ACC112 (cell line): ENCODE measurements around the gene KLF2.
A peak's percentile ranks its signal among the peaks of the same experiment; 100 is the strongest.

Experiments used
- H2AFZ ChIP-seq: fragments of 200-600 bp; sonication (generic); one replicate; pipeline ENCODE4 v1.6.0; 2017; ENCODE audit warnings: antibody characterized with exemption, low read length; ENCODE audit not compliant: unreplicated experiment
- H3K27ac ChIP-seq: fragments of 200-600 bp; sonication (generic); 2 replicates; pipeline ENCODE4 v1.5.1; 2014; ENCODE audit warnings: low read depth, mild to moderate bottlenecking, antibody characterized with exemption, low read length, moderate library complexity
- H3K27me3 ChIP-seq: fragments of 200-600 bp; sonication (generic); 2 replicates; pipeline ENCODE4 v1.6.1; 2014; ENCODE audit warnings: mild to moderate bottlenecking, antibody characterized with exemption, low read length, moderate library complexity, mixed read lengths; ENCODE audit not compliant: insufficient read depth
- H3K36me3 ChIP-seq: fragments of 200-600 bp; sonication (generic); 2 replicates; pipeline ENCODE4 v1.6.1; 2016; ENCODE audit warnings: mild to moderate bottlenecking, antibody characterized with exemption, low read length, moderate library complexity, mixed read lengths; ENCODE audit not compliant: insufficient read depth
- H3K4me1 ChIP-seq: fragments of 200-600 bp; sonication (generic); one replicate; pipeline ENCODE4 v1.6.1; 2016; ENCODE audit warnings: low read length, mixed read lengths; ENCODE audit not compliant: insufficient read depth, unreplicated experiment, control insufficient read depth
- H3K4me3 ChIP-seq: fragments of 200-600 bp; sonication (generic); 2 replicates; pipeline ENCODE4 v1.5.1; 2014; ENCODE audit warnings: mild to moderate bottlenecking, low read depth, low read length
- H3K79me2 ChIP-seq: fragments of 200-600 bp; sonication (generic); one replicate; pipeline ENCODE4 v1.6.0; 2016; ENCODE audit warnings: low read length; ENCODE audit not compliant: control insufficient read depth, unreplicated experiment, insufficient read depth

KLF2 gene

GRCh38 chr19:16308081-16308480 lies 16.5 kb upstream of the KLF2 start:
- H3K36me3 ChIP-seq, result no peaks in the 10 kb centered on the region
- H2AFZ ChIP-seq, result no peak overlapping the region
- H3K27me3 ChIP-seq, result no peaks in the 10 kb centered on the region
- no peaks in the 10 kb centered on the region for H3K79me2 ChIP-seq
- H3K4me3 ChIP-seq, result no peak overlapping the region
- H3K27ac ChIP-seq, result no peak overlapping the region
- H3K4me1 ChIP-seq, result peaks cover under 1% of the 10 kb centered on the region

GRCh38 chr19:16309643-16310042 lies 15.0 kb upstream of the KLF2 start:
- H3K27me3 ChIP-seq, result no peaks in the 10 kb centered on the region
- no peak overlapping the region for H3K27ac ChIP-seq

GRCh38 chr19:16315825-16316505 lies 8.7 kb upstream of the KLF2 start:
- Histone ChIP-seq H3K36me3 (no peaks in the 10 kb centered on the region), H3K27me3 (no peaks in the 10 kb centered on the region), H3K27ac (peak overlapping the region; percentile 73), H3K79me2 (no peaks in the 10 kb centered on the region), H3K4me3 (no peak overlapping the region), H3K4me1 (peaks cover 17% of the 10 kb centered on the region), H2AFZ (no peak overlapping the region)

More at GRCh38 chr19:16309643-16310042, 15.0 kb upstream of the KLF2 start:
- no peaks in the 10 kb centered on the region for H3K36me3 ChIP-seq
- H3K4me1 ChIP-seq, result peaks cover 4% of the 10 kb centered on the region
- H2AFZ ChIP-seq, result no peak overlapping the region
- H3K79me2 ChIP-seq, result no peaks in the 10 kb centered on the region
- no peak overlapping the region for H3K4me3 ChIP-seq

- Histone ChIP-seq H3K4me1 (peaks cover 17% of the 10 kb centered on the region), H3K27ac (peak overlapping the region; percentile 73), H3K27me3 (no peaks in the 10 kb centered on the region), H3K4me3 (no peak overlapping the region), H3K79me2 (no peaks in the 10 kb centered on the region), H2AFZ (no peak overlapping the region), H3K36me3 (no peaks in the 10 kb centered on the region)
Observed at GRCh38 chr19:16316506-16316882, 8.1 kb upstream of the KLF2 start.

GRCh38 chr19:16319481-16319880 lies 5.1 kb upstream of the KLF2 start:
- H3K79me2 ChIP-seq, result no peaks in the 10 kb centered on the region
- peaks cover 14% of the 10 kb centered on the region for H3K4me1 ChIP-seq
- H3K27me3 ChIP-seq, result no peaks in the 10 kb centered on the region
- no peak overlapping the region for H3K4me3 ChIP-seq
- H2AFZ ChIP-seq, result no peak overlapping the region
- H3K27ac ChIP-seq, result no peak overlapping the region
- H3K36me3 ChIP-seq, result no peaks in the 10 kb centered on the region

- Histone ChIP-seq H2AFZ (no peak overlapping the region), H3K36me3 (peaks cover 3% of the 10 kb centered on the region; the same call in 1 of the 2 replicates), H3K27ac (no peak overlapping the region), H3K79me2 (peaks cover 7% of the 10 kb centered on the region), H3K27me3 (no peaks in the 10 kb centered on the region), H3K4me3 (no peak overlapping the region), H3K4me1 (peaks cover 6% of the 10 kb centered on the region)
Observed at GRCh38 chr19:16320987-16321386, 3.6 kb upstream of the KLF2 start.

GRCh38 chr19:16325161-16325527 lies 518 bp downstream of the KLF2 start:
- H2AFZ ChIP-seq, result no peak overlapping the region
- peak overlapping the region; percentile 58 for H3K27ac ChIP-seq
- peak overlapping the region; percentile 88 for H3K4me3 ChIP-seq
- H3K4me1 ChIP-seq, result peaks cover 6% of the 10 kb centered on the region
- no peaks in the 10 kb centered on the region for H3K27me3 ChIP-seq
- H3K79me2 ChIP-seq, result peaks cover 14% of the 10 kb centered on the region
- H3K36me3 ChIP-seq, result peaks cover 10% of the 10 kb centered on the region

GRCh38 chr19:16325641-16326400 lies 1.2 kb downstream of the KLF2 start:
- H2AFZ ChIP-seq, result no peak overlapping the region

GRCh38 chr19:16326401-16327168 lies 2.0 kb downstream of the KLF2 start:
- no peak overlapping the region for H3K27ac ChIP-seq
- H2AFZ ChIP-seq, result no peak overlapping the region

More at GRCh38 chr19:16325641-16326400, 1.2 kb downstream of the KLF2 start:
- H3K4me1 ChIP-seq, result peaks cover 7% of the 10 kb centered on the region
- H3K36me3 ChIP-seq, result peaks cover 10% of the 10 kb centered on the region
- no peak overlapping the region; the same call in 1 of the 2 replicates for H3K27ac ChIP-seq
- H3K27me3 ChIP-seq, result no peaks in the 10 kb centered on the region
- peaks cover 14% of the 10 kb centered on the region for H3K79me2 ChIP-seq
- H3K4me3 ChIP-seq, result peak overlapping the region; percentile 91

GRCh38 chr19:16327169-16327475 lies 2.5 kb downstream of the KLF2 start:
- H3K27me3 ChIP-seq, result no peaks in the 10 kb centered on the region

More at GRCh38 chr19:16326401-16327168, 2.0 kb downstream of the KLF2 start:
- Histone ChIP-seq H3K4me1 (peaks cover 7% of the 10 kb centered on the region), H3K27me3 (no peaks in the 10 kb centered on the region), H3K79me2 (peaks cover 14% of the 10 kb centered on the region), H3K4me3 (peak overlapping the region; percentile 91), H3K36me3 (peaks cover 10% of the 10 kb centered on the region)

More at GRCh38 chr19:16327169-16327475, 2.5 kb downstream of the KLF2 start:
- peaks cover 14% of the 10 kb centered on the region for H3K79me2 ChIP-seq
- no peak overlapping the region for H2AFZ ChIP-seq
- H3K27ac ChIP-seq, result no peak overlapping the region
- H3K36me3 ChIP-seq, result peaks cover 10% of the 10 kb centered on the region
- peak overlapping the region; percentile 91 for H3K4me3 ChIP-seq
- peaks cover 7% of the 10 kb centered on the region for H3K4me1 ChIP-seq
